GM18909 (cell line): ENCODE measurements around the gene SERPINA10.

Source experiments
- ATAC-seq: cut with Tn5 transposase; IDR thresholded peaks from one replicate; pipeline ENCODE4 v1.9.1; 2021; ENCODE audit warnings: mild to moderate bottlenecking; ENCODE audit not compliant: unreplicated experiment, poor library complexity

The SERPINA10 gene

GRCh38 chr14:94292872-94293577 lies at the start of gene SERPINA10:
Gene SERPINA10 (minus strand): TSS chr14:94293268. CDS start chr14:94290593, 2,675 bp downstream.
- ATAC-seq, result no peak

GRCh38 chr14:94342334-94342934 lies 49.4 kb upstream of the SERPINA10 start:
- ATAC-seq, result no peak

- ATAC-seq, result no peak
Measured at GRCh38 chr14:94341656-94342333, 48.7 kb upstream of the SERPINA10 start.

- ATAC-seq, result no peak
Measured at GRCh38 chr14:94340533-94340932, 47.5 kb upstream of the SERPINA10 start.

GRCh38 chr14:94338023-94338422 lies 45.0 kb upstream of the SERPINA10 start:
- ATAC-seq, result no peak

- no peak for ATAC-seq
Measured at GRCh38 chr14:94337274-94337673, 44.2 kb upstream of the SERPINA10 start.

- no peak for ATAC-seq
Measured at GRCh38 chr14:94334872-94335271, 41.8 kb upstream of the SERPINA10 start.

- ATAC-seq, result no peak
Measured at GRCh38 chr14:94332587-94332986, 39.5 kb upstream of the SERPINA10 start.

GRCh38 chr14:94332063-94332583 lies 39.1 kb upstream of the SERPINA10 start:
- no peak for ATAC-seq

GRCh38 chr14:94331462-94331861 lies 38.4 kb upstream of the SERPINA10 start:
- ATAC-seq, result no peak

- no peak for ATAC-seq
Measured at GRCh38 chr14:94330857-94331256, 37.8 kb upstream of the SERPINA10 start.

- ATAC-seq, result no peak
Measured at GRCh38 chr14:94330432-94330831, 37.4 kb upstream of the SERPINA10 start.

- no peak for ATAC-seq
Measured at GRCh38 chr14:94329857-94330256, 36.8 kb upstream of the SERPINA10 start.

- ATAC-seq, result no peak
Measured at GRCh38 chr14:94328196-94328595, 35.1 kb upstream of the SERPINA10 start.

GRCh38 chr14:94322648-94323570 lies 29.8 kb upstream of the SERPINA10 start, which contains the start of gene SERPINA6:
Gene SERPINA6 (minus strand): TSS chr14:94323336. CDS start chr14:94314648, 8,688 bp downstream.
- ATAC-seq, result no peak

- no peak for ATAC-seq
Measured at GRCh38 chr14:94321421-94322271, 28.6 kb upstream of the SERPINA10 start.

GRCh38 chr14:94320243-94320642 lies 27.2 kb upstream of the SERPINA10 start:
- no peak for ATAC-seq

GRCh38 chr14:94317259-94317658 lies 24.2 kb upstream of the SERPINA10 start:
- no peak for ATAC-seq

GRCh38 chr14:94316692-94317091 lies 23.6 kb upstream of the SERPINA10 start:
- no peak for ATAC-seq
